ENCODE measurements around the gene SP5. TPM values are rescaled to one million over a fixed set of nuclear protein-coding genes. Genes with fewer than 3 reads are reported as not detected.

The SP5 gene
- total RNA-seq, 2 donors from 2014 or later = 0.33 TPM; not detected in 1

DNA sequence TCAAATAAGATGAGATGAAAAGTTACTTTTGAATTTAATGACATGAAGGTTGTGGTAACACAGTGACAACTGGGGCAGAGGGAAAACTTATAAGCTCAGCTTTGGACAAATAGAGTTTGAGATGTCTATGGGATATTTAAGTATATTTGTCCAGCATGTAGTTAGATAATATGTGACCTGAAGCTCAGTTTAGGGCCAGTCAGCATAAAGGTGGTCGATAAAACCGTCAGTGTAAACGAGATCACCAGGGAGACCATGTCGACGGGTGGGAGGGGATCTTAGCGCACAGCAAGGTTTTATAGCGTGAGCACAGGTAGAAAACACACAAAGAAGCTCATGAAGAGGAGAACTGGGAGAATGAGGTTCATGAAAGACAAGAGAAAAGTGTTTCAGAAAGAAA, 47.6 kb downstream of the SP5 start:
- no peak overlapping the region for H3K4me3 ChIP-seq
- no peaks in the 10 kb centered on the region for H3K4me1 ChIP-seq
- no peaks in the 10 kb centered on the region for H3K36me3 ChIP-seq
- no peak for DNase-seq (ENCODE audit: low spot score)
- no peak overlapping the region for H3K27ac ChIP-seq
- TF ChIP-seq, protein P1, sequence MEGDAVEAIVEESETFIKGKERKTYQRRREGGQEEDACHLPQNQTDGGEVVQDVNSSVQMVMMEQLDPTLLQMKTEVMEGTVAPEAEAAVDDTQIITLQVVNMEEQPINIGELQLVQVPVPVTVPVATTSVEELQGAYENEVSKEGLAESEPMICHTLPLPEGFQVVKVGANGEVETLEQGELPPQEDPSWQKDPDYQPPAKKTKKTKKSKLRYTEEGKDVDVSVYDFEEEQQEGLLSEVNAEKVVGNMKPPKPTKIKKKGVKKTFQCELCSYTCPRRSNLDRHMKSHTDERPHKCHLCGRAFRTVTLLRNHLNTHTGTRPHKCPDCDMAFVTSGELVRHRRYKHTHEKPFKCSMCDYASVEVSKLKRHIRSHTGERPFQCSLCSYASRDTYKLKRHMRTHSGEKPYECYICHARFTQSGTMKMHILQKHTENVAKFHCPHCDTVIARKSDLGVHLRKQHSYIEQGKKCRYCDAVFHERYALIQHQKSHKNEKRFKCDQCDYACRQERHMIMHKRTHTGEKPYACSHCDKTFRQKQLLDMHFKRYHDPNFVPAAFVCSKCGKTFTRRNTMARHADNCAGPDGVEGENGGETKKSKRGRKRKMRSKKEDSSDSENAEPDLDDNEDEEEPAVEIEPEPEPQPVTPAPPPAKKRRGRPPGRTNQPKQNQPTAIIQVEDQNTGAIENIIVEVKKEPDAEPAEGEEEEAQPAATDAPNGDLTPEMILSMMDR (IDR thresholded peaks at IDR 0.05) = no peak
- no peaks in the 10 kb centered on the region for H3K27me3 ChIP-seq
- no peaks in the 10 kb centered on the region for H3K9me3 ChIP-seq

DNA sequence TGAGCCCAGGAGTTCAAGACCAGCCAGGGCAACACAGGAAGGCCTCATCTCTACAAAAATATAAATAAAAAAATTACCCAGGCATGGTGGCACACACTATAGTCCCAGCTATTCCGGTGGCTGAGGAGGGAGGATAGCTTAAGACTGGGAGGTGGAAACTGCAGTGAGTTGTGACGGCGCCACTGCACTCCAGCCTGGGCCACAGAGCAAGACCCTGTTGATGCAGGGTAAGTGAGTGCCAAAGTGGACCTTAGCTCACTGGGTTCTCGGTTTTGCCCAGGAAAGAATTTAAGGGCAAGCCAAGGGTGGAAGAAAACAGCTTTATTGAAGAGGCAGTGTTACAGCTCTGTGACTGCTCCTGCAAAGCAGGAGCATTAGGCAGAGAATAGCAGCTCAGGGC, 48.1 kb downstream of the SP5 start:
- no peak overlapping the region for H3K27ac ChIP-seq
- no peaks in the 10 kb centered on the region for H3K4me1 ChIP-seq
- no peak for DNase-seq (ENCODE audit: low spot score)
- no peaks in the 10 kb centered on the region for H3K9me3 ChIP-seq
- no peaks in the 10 kb centered on the region for H3K36me3 ChIP-seq
- TF ChIP-seq, protein P1 (IDR thresholded peaks at IDR 0.05) = no peak
- H3K4me3 ChIP-seq = no peak overlapping the region
- H3K27me3 ChIP-seq = no peaks in the 10 kb centered on the region

DNA sequence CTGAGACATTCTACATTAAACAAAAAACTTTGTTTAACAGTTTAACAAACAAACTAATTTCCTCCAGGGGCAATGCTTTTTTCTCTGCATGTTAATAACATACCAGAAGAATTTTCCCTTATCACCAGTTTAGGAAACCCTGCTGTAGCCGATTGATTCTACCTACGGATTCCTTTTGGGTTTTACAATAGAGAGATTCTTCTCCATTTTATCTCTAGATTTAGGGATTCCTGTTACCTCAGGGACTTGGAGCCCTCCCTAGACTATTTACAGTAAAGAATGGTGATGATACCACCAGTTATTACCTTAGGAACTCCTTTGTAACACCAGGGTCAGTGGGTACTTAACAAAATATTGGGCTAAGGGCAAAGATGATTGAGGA, 49.7 kb downstream of the SP5 start:
- H3K36me3 ChIP-seq = no peaks in the 10 kb centered on the region
- TF ChIP-seq, protein P1 (IDR thresholded peaks at IDR 0.05) = no peak
- H3K4me3 ChIP-seq = no peak overlapping the region
- peaks cover 0 to 5% of the 10 kb centered on the region in 2 donors for H3K4me1 ChIP-seq
- H3K27me3 ChIP-seq = no peaks in the 10 kb centered on the region
- no peak for DNase-seq (ENCODE audit: low spot score)
- no peak overlapping the region for H3K27ac ChIP-seq
- no peaks in the 10 kb centered on the region for H3K9me3 ChIP-seq

DNA sequence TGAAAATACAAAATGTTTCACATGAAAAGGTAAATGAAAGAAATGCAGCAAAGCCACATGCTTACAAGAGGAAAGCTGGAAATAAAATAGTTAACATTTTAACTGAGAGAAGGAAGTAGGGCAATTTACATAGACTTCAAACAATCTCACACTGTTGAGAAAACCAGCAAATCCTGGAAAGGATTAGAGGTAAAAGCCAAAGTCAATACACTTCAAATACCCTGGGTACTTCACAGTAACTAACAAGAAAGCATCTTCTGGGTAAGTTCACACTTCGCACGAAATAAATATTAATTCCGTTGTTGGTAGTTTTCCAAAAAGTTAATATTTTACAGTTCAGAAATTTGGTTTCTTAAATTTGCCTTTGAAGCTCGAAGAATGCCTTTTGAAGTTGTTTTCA, 51.6 kb downstream of the SP5 start:
- no peaks in the 10 kb centered on the region for H3K9me3 ChIP-seq
- DNase-seq (ENCODE audit: low spot score) = no peak
- no peaks in the 10 kb centered on the region for H3K36me3 ChIP-seq
- TF ChIP-seq, protein P1 (IDR thresholded peaks at IDR 0.05) = no peak
- H3K27me3 ChIP-seq = no peaks in the 10 kb centered on the region
- no peak overlapping the region for H3K4me3 ChIP-seq
- H3K27ac ChIP-seq = no peak overlapping the region
- H3K4me1 ChIP-seq = peaks cover 0 to 17% of the 10 kb centered on the region in 2 donors

Other genes starting within 250 kb of the SP5 start
- gene ERICH2, start 55.0 kb downstream of the SP5 start, total RNA-seq = not detected
- not detected for gene GAD1, start 101.5 kb downstream of the SP5 start, total RNA-seq
- 10 to 100 TPM; 58.4 to 69.0 TPM for gene GORASP2, start 213.9 kb downstream of the SP5 start, total RNA-seq